H9 (cell line): Measurements from ENCODE around the gene LRRC55. TPM values are rescaled to one million over a fixed set of nuclear protein-coding genes. Genes with fewer than 3 reads are reported as not detected.

Experiments
- DNase-seq: peaks from one replicate; pipeline ENCODE4 v3.0.0-alpha.2; 2017
- H2AFZ ChIP-seq: one replicate; pipeline ENCODE4 v1.6.1; 2013; ENCODE audit warnings: mild to moderate bottlenecking, low read length, control low read depth, moderate library complexity
- H2AK5ac ChIP-seq: 2 replicates; pipeline ENCODE4 v1.6.1; 2013; ENCODE audit warnings: low read length, control low read depth, mixed read lengths; ENCODE audit not compliant: insufficient read length
- H2BK120ac ChIP-seq: one replicate; pipeline ENCODE4 v1.6.1; 2013; ENCODE audit warnings: low read depth, mild to moderate bottlenecking, low read length, control low read depth, inconsistent platforms; ENCODE audit not compliant: poor library complexity, severe bottlenecking
- H2BK12ac ChIP-seq: 2 replicates; pipeline ENCODE4 v1.6.1; 2013; ENCODE audit warnings: low read length, control low read depth, mixed read lengths, low read depth; ENCODE audit not compliant: insufficient read length
- H2BK15ac ChIP-seq: 2 replicates; pipeline ENCODE4 v1.6.1; 2013; ENCODE audit warnings: low read depth, low read length, control low read depth
- H2BK20ac ChIP-seq: one replicate; pipeline ENCODE4 v1.6.1; 2013; ENCODE audit warnings: low read depth, mild to moderate bottlenecking, low read length, control low read depth, inconsistent platforms; ENCODE audit not compliant: poor library complexity, severe bottlenecking
- H2BK5ac ChIP-seq: 2 replicates; pipeline ENCODE4 v1.6.1; 2013; ENCODE audit warnings: low read length, control low read depth, mixed read lengths; ENCODE audit not compliant: insufficient read length
- H3K14ac ChIP-seq: 2 replicates; pipeline ENCODE4 v1.6.1; 2013; ENCODE audit warnings: low read length, control low read depth; ENCODE audit not compliant: insufficient read depth
- H3K18ac ChIP-seq: 2 replicates; pipeline ENCODE4 v1.6.1; 2013; ENCODE audit warnings: low read depth, mild to moderate bottlenecking, mixed read lengths, low read length, control low read depth; ENCODE audit not compliant: insufficient read length
- H3K23ac ChIP-seq: 2 replicates; pipeline ENCODE4 v1.6.1; 2013; ENCODE audit warnings: low read length, control low read depth, mixed read lengths, low read depth; ENCODE audit not compliant: insufficient read length
- H3K23me2 ChIP-seq: 2 replicates; pipeline ENCODE4 v1.6.1; 2013; ENCODE audit warnings: low read depth, mild to moderate bottlenecking, mixed read lengths, low read length, control low read depth; ENCODE audit not compliant: insufficient read length, poor library complexity, severe bottlenecking
- H3K27ac ChIP-seq: 2 replicates; pipeline ENCODE4 v1.5.1; 2013; ENCODE audit warnings: low read length, control low read depth, mixed read lengths, low read depth; ENCODE audit not compliant: insufficient read length
- H3K27me3 ChIP-seq: 2 replicates; pipeline ENCODE4 v1.6.1; 2013; ENCODE audit warnings: low read length, control low read depth, inconsistent platforms; ENCODE audit not compliant: insufficient read depth
- H3K4ac ChIP-seq: 2 replicates; pipeline ENCODE4 v1.6.1; 2013; ENCODE audit warnings: low read depth, mild to moderate bottlenecking, control low read depth, inconsistent platforms, low read length, moderate library complexity
- H3K4me1 ChIP-seq: 2 replicates; pipeline ENCODE4 v1.6.1; 2013; ENCODE audit warnings: low read length, control low read depth, inconsistent platforms; ENCODE audit not compliant: insufficient read depth
- H3K4me2 ChIP-seq: 2 replicates; pipeline ENCODE4 v1.6.1; 2013; ENCODE audit warnings: low read length, control low read depth, mixed read lengths; ENCODE audit not compliant: insufficient read length, insufficient read depth
- H3K56ac ChIP-seq: 2 replicates; pipeline ENCODE4 v1.6.1; 2013; ENCODE audit warnings: low read depth, mild to moderate bottlenecking, mixed read lengths, low read length, control low read depth; ENCODE audit not compliant: insufficient read length
- H3K79me1 ChIP-seq: 2 replicates; pipeline ENCODE4 v1.6.1; 2013; ENCODE audit warnings: low read depth, mild to moderate bottlenecking, moderate library complexity, low read length, control low read depth, inconsistent platforms; ENCODE audit not compliant: insufficient read depth, poor library complexity, severe bottlenecking
- H3K79me2 ChIP-seq: 2 replicates; pipeline ENCODE4 v1.6.1; 2013; ENCODE audit warnings: low read length, control low read depth, inconsistent platforms; ENCODE audit not compliant: insufficient read depth
- H3K9ac ChIP-seq: 2 replicates; pipeline ENCODE4 v1.6.1; 2013; ENCODE audit warnings: low read length, control low read depth, mixed read lengths; ENCODE audit not compliant: insufficient read length; ENCODE audit errors: extremely low read depth
- H3K9me3 ChIP-seq: one replicate; pipeline ENCODE4 v1.6.1; 2013; ENCODE audit warnings: low read depth, low read length, inconsistent platforms; ENCODE audit not compliant: control insufficient read depth
- H3T11ph ChIP-seq: one replicate; pipeline ENCODE4 v1.6.1; 2013; ENCODE audit warnings: mild to moderate bottlenecking, low read length, control low read depth, inconsistent platforms
- H4K20me1 ChIP-seq: one replicate; pipeline ENCODE4 v1.6.1; 2013; ENCODE audit not compliant: control insufficient read depth, insufficient read length, insufficient read depth
- H4K5ac ChIP-seq: 2 replicates; pipeline ENCODE4 v1.6.1; 2013; ENCODE audit warnings: low read depth, mild to moderate bottlenecking, mixed read lengths, low read length, control low read depth; ENCODE audit not compliant: insufficient read length
- H4K8ac ChIP-seq: replicated peaks from 2 replicates; pipeline ENCODE4 v1.6.1; 2013; ENCODE audit warnings: low read length, control low read depth, mixed read lengths, low read depth; ENCODE audit not compliant: insufficient read length
- H4K91ac ChIP-seq: 2 replicates; pipeline ENCODE4 v1.6.1; 2013; ENCODE audit warnings: low read depth, mild to moderate bottlenecking, moderate library complexity, mixed read lengths, low read length, control low read depth; ENCODE audit not compliant: insufficient read length
- H3K27ac Mint-ChIP-seq, 3 experiments: 2 replicates in 2 of 3; 3 replicates in 1 of 3; pipeline ENCODE4 v1.8.0; 2020 to 2021; ENCODE audit warnings: mixed read lengths in 3 of 3, mild to moderate bottlenecking in 1 of 3, moderate library complexity in 1 of 3
- H3K27me3 Mint-ChIP-seq: 2 replicates; pipeline ENCODE4 v1.8.0; 2021; ENCODE audit warnings: low read depth, mild to moderate bottlenecking, moderate library complexity, mixed read lengths
- H3K36me3 Mint-ChIP-seq, 3 experiments: 2 replicates in 2 of 3; 3 replicates in 1 of 3; pipeline ENCODE4 v1.8.0; 2020 to 2021; ENCODE audit warnings: low read depth in 3 of 3, mixed read lengths in 3 of 3; ENCODE audit not compliant: insufficient read depth in 1 of 3
- H3K4me1 Mint-ChIP-seq, 2 experiments: 2 replicates each; pipeline ENCODE4 v1.8.0; 2020; ENCODE audit warnings: mixed read lengths in 2 of 2
- H3K4me3 Mint-ChIP-seq, 2 experiments: 2 replicates in 1 of 2; 3 replicates in 1 of 2; pipeline ENCODE4 v1.8.0; 2020 to 2021; ENCODE audit warnings: mild to moderate bottlenecking in 2 of 2, mixed read lengths in 2 of 2, moderate library complexity in 1 of 2
- H3K9me3 Mint-ChIP-seq, 2 experiments: 2 replicates in 1 of 2; 3 replicates in 1 of 2; pipeline ENCODE4 v1.8.0; 2020; ENCODE audit warnings: mild to moderate bottlenecking in 2 of 2, mixed read lengths in 2 of 2, moderate library complexity in 1 of 2
- WGBS: extraction: QIAGEN DNeasy Blood & Tissue Kit; methylation state at CpG from one replicate; pipeline ENCODE4 v1.1.7; 2013; ENCODE audit warnings: missing lambda C conversion rate, low lambda C conversion rate, mixed read lengths; ENCODE audit not compliant: insufficient read length; ENCODE audit errors: extremely low coverage; 5-methylcytosine and 5-hydroxymethylcytosine counted together
- total RNA-seq: library from RNA; stranded (reverse); gene quantifications from 2 replicates; pipeline ENCODE4 v1.2.1, GENCODE V29; 2021
- TF ChIP-seq, protein P1 (sequence below): fragments of 200-600 bp; sonication (generic); conservative IDR thresholded peaks from 3 replicates; pipeline ENCODE4 v1.8.0; 2021; ENCODE audit warnings: antibody characterized with exemption, mild to moderate bottlenecking

LRRC55 gene
- total RNA-seq, 1 experiment from 2014 or later: 1.0 TPM

- no peak overlapping the region for H3K9ac ChIP-seq
- H3T11ph ChIP-seq: no peak overlapping the region
- TF ChIP-seq, protein P1, sequence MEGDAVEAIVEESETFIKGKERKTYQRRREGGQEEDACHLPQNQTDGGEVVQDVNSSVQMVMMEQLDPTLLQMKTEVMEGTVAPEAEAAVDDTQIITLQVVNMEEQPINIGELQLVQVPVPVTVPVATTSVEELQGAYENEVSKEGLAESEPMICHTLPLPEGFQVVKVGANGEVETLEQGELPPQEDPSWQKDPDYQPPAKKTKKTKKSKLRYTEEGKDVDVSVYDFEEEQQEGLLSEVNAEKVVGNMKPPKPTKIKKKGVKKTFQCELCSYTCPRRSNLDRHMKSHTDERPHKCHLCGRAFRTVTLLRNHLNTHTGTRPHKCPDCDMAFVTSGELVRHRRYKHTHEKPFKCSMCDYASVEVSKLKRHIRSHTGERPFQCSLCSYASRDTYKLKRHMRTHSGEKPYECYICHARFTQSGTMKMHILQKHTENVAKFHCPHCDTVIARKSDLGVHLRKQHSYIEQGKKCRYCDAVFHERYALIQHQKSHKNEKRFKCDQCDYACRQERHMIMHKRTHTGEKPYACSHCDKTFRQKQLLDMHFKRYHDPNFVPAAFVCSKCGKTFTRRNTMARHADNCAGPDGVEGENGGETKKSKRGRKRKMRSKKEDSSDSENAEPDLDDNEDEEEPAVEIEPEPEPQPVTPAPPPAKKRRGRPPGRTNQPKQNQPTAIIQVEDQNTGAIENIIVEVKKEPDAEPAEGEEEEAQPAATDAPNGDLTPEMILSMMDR: no peak
- no peak overlapping the region for H2BK120ac ChIP-seq
- Mint-ChIP-seq H3K9me3 (no peaks in the 10 kb centered on the region; a peak in 1 of 5 replicates), H3K4me1 (peaks cover 32 to 44% of the 10 kb centered on the region in 2 experiments), H3K36me3 (no peaks in the 10 kb centered on the region), H3K27me3 (no peaks in the 10 kb centered on the region; the same call in 1 of the 2 replicates), H3K4me3 (no peak overlapping the region), H3K27ac (no peak overlapping the region)
- no peak overlapping the region for H2BK5ac ChIP-seq
- H3K4me1 ChIP-seq: peaks cover 11% of the 10 kb centered on the region; the same call in 1 of the 2 replicates
- H3K18ac ChIP-seq: no peak overlapping the region
- no peaks in the 10 kb centered on the region for H3K79me1 ChIP-seq
- no peak overlapping the region for H2BK12ac ChIP-seq
- no peak overlapping the region for H2BK20ac ChIP-seq
- WGBS: no CpG with 5 or more reads among the region's 1 CpG
- no peak overlapping the region for H4K5ac ChIP-seq
- H2AFZ ChIP-seq: no peak overlapping the region
- H4K91ac ChIP-seq: no peak overlapping the region
- H4K20me1 ChIP-seq: no peaks in the 10 kb centered on the region
- no peak overlapping the region for H4K8ac ChIP-seq
- no peak overlapping the region for H3K56ac ChIP-seq
- no peak overlapping the region for H3K23ac ChIP-seq
- no peak overlapping the region for H3K4me2 ChIP-seq
- H3K14ac ChIP-seq: no peak overlapping the region
- no peaks in the 10 kb centered on the region for H3K79me2 ChIP-seq
- H3K4ac ChIP-seq: no peak overlapping the region
- no peak overlapping the region for H2BK15ac ChIP-seq
- no peaks in the 10 kb centered on the region for H3K23me2 ChIP-seq
- no peaks in the 10 kb centered on the region for H3K9me3 ChIP-seq
- no peak overlapping the region for H3K27ac ChIP-seq
- no peak overlapping the region for H2AK5ac ChIP-seq
- H3K27me3 ChIP-seq: no peaks in the 10 kb centered on the region
- no peak for DNase-seq
These were observed 57.6 kb downstream of the LRRC55 start for GRCh38 chr11:57239348-57239747.
